SKM-1 treated with dmso at 0.1 percent for 144 hours (cell line): ENCODE results near the gene YBX1.
"Not testable (repeated sequence)": the region's sequence is repeated elsewhere in the genome, so short reads cannot be mapped to it uniquely, and the experiment has no call there.

Experiments
- DNase-seq: peaks from one replicate; lab custom pipeline; 2025; ENCODE audit not compliant: unreplicated experiment; lab: John Stamatoyannopoulos, UW

Gene YBX1

DNA sequence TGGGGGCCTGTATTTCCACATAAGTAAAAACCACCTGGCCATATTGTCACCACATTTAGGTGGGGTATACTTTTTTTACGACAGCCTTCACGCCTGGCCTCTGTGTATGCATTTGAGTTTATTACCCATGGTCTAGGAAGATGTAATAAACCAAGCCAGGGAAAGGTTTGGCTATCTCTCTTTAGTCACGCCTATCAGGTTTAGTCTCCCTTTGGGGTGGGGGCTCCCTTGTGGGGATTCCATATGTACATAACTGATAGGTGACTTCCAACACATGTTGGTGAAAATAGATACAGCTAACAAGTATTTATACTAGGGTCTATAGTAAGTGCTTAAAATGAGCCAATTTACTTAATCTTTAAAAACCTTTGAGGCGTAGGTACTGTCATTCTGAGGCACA, 4.2 kb downstream of the YBX1 start:
- DNase-seq = no peak

DNA sequence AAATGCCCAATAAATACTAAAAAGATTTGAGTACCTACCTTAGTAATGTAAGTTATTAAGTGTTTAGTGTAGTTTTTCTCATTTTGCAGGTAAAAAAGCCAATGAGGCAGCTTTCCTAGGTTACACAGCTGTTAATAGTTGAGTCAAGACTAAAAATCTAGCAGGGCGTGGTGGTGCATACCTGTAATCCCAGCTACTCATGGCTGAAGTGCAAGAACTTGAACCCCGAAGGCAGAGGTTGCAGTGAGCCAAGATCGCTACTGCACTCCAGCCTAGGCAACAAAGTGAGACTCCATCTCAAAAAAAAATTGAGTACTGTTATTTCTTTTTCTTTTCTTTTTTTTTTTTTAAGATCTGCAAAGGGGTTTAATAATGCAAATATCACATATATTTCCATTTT, 7.7 kb downstream of the YBX1 start:
- no peak for DNase-seq

DNA sequence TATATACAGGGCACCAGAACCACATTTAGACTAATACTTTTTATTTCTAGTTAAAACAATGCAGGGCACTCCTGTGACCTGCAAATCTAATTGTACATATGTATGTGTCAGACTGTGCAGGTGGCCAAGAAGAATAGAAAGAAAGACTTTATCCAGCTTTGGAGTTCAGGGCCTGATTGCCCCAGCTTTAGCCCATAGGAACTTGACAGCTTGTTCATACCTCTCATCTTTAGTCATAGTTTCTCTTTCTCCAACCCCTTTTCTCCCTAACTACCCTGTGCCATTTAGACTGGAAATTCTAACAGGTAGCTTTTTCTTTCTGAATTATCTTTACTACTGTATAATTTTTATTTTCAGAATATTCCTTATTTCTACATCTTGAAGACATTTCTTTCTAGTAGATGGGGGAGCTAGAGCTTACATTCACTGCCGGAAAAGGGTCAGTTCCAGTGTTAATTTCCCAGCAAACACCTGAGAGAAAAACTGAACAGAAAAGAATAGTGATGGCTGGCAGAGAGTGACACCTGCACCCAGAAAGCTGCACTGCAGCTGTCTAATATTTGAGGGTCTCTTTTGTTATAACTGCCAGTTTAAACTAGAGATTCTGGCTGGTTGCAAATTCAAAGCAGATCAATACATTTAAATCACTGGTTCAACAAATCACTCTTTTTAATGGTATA, 8.4 kb downstream of the YBX1 start:
- DNase-seq = no peak

DNA sequence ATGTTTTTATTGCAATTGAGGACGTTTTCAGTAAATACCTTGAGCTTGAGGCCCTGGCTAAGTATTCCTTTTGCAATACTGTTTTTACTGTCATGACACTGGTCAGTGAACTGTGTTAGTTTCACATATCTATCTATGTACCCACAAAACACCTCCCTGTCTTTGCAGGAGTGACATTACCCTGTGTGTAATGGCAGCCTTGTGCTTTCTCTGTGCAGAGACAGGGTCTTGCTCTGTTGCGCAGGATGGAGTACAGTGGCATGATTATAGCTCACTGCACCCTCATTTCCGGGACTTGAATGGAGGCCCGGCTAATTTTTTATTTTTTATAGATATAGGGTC, 8.9 kb downstream of the YBX1 start:
- no peak for DNase-seq

DNA sequence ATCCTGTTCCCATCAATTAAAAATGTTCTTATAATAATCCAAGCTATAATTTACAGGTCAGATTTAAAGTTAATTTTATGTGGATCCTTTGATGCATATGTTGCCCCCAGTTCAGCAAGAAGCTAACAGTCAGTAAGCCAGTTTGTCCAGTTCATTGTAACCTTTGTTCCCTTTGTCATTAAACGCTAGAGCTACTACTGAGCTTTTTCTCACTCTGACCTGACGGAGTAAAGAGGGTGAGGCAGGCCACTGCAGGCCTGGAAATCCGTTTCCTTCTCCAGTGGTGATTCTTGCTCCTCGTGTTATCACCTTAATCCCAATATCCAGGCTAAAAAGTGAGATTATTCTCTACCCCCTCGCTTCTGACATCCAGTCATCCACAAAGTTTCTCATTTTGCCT, 10.2 kb downstream of the YBX1 start:
- DNase-seq = no peak

DNA sequence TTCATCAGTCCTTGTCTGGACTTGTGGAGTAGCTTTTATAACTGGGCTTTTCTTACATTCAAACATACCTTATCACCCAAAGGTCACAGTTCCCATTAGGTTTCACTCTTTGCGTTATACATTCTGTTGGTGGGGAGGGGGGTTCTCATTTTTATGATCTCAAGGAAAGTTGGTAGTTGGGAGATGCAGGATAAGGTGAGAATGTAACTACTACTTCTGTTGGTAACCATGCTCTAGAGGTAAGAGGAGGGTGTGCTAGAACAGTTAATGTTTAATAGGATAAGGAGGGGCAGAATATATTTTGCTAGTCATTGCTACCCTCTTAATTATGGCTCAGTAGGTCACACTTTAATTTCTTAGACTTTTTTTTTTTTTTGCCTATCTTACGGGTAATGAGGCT, 10.7 kb downstream of the YBX1 start:
- DNase-seq = no peak

DNA sequence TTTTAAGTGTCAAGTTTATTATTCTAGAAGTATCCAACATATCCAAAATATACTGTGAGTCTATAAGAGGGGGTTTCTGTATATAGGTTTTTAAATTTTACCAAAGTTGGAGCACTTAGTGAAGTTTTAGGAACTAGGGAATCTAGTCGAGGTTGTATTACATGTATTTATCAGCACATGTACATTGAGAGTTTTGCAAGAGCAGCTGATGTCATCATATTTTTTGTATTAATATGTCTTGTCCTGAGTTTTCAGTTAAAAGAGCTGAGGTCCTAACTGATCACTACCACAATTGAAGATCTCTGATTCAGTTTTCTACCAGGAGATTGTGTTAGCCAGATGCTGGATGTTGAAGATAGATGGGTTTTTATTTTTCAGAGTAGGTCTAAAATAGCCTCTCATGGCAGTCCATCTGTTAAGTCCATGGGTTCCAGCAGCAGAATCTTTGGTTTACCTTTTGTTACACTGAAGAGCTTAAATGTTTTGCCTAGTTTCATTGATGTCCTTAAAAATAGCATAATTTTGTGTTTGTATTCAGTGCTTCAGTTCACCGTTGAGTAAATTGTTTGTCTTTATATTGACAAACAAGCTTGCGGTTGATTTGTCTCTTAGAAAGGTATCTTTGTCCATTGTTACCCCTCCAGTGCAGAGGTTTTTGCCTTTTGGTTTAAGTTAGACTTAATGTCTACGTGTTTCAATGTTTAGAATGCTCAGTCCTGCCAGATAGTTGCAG, 16.0 kb downstream of the YBX1 start:
- no peak for DNase-seq

DNA sequence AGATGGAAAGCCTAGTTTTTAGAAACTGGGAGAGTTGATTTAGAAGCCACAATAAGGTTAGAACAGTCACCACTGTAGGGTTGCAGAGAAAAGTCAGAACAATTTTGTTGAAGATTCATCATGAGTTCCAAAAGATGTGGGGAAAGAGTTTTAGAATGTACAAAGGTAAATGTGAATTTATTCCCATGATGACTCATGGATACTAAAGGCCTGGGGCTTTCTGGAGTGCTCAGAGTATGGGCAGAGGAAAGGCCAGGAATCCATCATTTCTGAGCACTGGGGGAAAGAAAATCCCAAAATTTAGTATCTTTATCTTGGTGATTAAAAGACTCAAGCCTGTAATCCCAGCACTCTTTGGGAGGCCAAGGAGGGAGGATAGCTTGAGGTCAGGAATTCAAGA, 17.8 kb downstream of the YBX1 start:
- DNase-seq = no peak

DNA sequence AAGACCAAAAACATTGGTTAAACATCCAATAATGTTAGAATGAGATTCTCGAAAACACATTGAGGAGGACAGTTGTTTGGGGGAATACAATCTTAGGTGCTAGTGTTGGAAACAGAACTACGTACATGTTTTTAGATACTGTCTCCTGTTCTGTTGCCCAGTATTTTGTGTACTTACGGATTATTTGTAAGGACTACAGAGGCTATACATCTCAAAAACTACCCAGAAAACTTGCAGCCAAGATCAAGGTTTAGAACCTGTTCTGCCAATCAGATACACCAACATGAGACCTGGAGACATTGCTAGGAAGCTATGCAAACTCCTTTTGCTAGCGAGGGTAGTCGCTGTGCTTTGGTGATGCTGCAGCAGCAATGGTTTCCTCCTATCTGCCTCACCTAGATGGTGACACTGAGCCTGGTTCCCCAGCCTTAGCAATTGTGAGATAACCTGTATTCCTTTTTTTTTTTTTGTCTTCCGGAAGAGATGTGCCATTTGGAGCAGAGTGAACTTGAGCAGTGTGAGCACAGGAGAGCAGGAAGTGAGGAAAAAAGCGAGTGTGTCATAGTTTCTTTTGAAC, 21.8 kb downstream of the YBX1 start:
- DNase-seq = no peak

DNA sequence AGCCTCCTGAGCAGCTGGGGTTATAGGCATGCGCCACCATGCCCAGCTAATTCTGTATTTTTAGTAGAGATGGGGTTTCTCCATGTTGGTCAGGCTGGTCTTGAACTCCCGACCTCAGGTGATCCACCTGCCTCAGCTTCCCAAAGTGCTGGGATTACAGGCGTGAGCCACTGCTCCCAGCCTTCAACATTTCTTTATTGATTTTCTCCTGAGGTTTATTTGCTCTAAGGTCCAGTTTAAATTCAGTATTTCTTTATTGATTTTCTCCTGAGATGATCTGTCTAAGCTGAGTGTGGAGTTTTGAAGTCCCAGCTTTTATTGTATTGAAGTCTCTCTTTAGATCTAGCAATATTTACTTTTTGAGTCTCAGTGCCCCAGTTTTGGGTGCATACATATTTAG, 30.6 kb downstream of the YBX1 start:
- not testable (repeated sequence) for DNase-seq

DNA sequence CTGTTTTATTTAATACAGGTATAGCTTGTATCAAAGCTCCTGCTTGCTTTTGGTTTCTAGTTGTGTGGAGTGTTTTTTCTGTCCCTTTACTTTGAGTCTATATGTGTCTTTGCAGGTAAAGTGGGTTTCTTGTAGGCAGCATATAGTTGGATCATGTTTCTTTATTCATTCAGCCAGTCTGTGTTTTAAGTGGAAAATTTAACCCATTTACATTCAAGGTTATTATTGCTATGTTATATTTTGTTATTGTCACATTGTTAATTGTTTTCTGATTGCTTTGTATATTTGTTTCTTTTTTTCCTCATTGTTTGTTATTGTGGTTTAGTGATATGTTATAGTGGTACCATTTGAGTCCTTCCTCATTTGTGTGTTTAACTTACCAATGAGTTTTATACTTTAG, 31.1 kb downstream of the YBX1 start:
- no peak for DNase-seq

DNA sequence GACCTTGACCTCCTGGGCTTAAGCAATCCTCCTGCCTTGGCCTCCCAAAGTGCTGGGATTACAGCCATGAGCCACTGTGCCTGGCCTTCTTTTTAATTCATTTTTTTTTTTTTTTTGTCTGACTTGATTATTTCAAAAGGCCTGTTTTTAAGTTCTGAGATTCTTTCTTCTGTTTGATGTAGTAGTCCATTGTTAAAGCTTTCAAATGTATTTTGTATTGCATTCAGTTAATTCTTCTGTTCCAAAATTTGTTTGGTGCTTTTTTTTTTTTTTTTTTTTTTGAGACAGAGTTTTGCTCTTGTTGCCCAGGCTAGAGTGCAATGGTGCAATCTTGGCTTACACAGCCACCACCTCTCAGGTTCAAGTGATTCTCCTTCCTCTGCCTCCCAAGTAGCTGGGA, 32.2 kb downstream of the YBX1 start:
- not testable (repeated sequence) for DNase-seq

DNA sequence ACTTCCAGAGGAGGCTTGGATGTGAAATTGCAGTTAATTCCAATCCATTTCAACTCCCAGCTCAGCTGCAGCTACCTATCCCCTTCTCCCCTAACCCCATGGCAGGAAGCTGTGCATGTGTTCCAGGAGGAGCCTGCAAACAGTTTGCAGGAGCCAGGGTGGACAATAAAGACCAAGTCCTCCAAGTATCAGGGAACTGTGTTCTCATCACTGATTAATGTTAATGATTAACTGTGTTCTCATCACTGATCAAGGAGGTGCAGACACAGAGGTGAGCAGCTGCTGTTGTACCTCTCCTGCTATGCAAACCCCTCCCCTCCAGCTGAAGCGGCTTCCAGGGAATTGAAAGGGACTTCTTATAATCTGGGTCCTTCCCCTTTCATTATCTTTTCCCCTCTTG, 38.6 kb downstream of the YBX1 start:
- no peak for DNase-seq

DNA sequence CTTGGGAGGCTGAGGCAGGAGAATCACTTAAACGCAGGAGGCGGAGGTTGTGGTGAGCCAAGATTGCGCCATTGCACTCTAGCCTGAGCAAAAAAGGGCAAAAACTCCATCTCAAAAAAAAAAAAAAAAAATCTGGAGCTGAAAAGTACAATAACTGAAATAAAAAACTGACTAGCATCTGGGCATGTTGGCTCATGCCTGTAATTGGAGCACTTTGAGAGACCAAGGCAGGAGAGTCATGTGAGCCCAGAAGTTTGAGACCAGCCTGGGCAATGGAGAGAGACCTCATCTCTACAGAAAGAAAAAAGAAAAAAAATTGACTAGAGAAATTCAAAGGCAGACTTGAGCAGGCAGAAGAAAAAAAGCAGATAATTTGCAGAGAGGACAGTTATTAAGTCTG, 39.7 kb downstream of the YBX1 start:
- no peak for DNase-seq

DNA sequence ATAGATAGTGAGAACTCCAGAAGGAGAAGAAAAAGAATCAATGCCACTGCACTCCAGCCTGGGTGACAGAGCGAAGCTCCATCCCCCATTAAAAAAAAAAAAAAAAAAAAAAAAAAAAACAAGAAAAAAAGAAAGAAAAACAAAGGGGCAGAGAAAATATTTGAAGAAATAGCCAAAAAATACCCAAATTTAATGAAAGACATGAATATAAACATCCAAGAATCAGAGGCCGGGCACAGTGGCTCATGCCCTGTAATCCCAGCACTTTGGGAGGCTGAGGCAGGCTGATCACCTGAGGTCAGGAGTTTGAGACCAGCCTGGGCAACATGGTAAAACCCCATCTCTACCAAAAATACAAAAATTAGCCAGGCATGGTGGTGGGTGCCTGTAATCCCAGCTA, 40.2 kb downstream of the YBX1 start:
- not testable (repeated sequence) for DNase-seq

DNA sequence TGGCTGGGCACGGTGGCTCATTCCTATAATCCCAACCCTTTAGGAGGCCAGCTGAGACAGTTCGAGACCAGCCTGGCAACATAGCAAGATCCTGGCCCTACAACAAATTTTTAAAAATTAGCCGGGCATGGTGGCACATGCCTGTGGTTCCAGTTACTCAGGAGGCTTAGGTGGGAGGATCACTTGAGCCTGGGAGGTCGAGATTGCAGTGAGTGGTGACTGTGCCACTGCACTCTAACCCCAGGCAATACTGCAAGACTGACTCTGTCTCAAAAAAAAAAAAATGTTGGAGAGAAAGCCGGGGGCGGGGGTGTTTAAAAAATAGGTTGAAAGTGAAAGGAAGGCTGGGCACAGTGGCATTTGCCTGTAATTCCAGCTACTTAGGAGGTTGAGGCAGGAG, 41.3 kb downstream of the YBX1 start:
- no peak for DNase-seq

DNA sequence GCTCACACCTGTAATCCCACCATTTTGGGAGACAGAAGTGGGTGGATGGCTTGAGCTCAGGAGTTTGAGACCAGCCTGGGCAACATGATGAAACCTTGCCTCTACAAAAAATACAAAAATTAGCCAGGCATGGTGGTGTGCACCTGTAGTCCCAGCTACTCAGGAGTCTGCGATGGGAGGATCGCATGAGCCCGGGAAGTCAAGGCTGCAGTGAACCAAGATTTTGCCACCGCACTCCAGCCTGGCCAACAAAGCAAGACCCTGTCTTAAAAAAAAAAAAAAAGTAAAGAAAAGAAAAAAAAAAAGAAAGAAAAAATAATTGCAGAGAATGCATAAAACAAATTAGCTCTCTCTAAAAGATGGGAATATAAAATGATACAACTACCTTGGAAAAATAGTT, 43.6 kb downstream of the YBX1 start:
- not testable (repeated sequence) for DNase-seq

DNA sequence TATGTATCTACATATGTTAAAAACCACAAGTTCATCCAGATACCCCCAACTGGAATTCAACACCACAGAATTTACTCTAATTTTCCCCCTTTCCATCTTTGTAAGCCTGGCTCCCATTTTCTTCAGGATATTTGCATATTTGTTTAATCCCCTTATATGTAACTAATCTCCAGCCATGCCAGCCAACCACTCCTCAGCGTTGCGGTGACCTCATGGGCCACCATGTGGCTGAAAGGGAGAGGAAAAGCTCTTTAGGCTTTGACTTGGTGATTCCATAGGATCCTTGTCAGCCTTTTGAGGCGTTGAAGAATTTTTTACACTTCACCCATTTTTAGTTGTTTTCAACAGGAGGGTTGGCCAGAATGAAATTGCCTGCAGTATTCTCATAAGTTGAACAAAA, 47.8 kb downstream of the YBX1 start:
- no peak for DNase-seq

DNA sequence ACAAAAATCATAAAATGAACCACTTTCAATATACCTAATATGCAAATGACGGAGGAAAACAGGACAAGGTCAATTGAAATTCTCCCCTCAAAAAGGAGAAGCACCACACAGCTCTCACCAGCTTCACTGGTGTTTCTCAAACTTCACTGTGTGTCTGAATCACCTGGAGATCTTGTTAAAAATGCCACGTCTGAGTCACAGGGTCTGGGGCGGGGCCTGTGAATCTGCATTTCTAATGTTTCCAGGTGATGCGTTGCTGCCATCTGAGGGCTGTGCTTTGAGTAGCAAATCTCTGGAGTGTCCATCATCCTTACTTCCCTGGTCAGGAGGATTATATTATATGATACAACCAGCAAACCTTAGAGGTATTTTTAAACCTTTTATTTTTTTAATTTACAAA, 48.8 kb downstream of the YBX1 start:
- no peak for DNase-seq

DNA sequence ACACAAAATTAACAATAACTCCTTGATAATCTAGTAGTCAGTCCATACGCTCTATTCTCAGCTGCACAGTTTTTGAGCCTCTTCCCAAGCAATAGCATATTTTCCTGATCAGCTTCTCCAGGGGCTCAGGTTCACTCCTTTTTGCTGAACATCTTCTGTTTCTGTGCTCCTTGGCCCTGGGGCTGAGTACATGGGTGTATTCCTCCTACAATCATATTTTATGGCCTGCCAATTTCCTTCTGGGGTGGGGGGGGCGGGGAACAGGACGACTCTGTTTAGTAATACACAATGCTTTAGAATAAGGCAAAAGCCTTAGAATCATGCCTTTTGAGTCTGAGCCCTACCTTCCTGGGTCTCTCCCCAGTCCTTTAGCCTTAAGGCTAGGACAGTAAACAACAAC, 49.4 kb downstream of the YBX1 start:
- DNase-seq = no peak

DNA sequence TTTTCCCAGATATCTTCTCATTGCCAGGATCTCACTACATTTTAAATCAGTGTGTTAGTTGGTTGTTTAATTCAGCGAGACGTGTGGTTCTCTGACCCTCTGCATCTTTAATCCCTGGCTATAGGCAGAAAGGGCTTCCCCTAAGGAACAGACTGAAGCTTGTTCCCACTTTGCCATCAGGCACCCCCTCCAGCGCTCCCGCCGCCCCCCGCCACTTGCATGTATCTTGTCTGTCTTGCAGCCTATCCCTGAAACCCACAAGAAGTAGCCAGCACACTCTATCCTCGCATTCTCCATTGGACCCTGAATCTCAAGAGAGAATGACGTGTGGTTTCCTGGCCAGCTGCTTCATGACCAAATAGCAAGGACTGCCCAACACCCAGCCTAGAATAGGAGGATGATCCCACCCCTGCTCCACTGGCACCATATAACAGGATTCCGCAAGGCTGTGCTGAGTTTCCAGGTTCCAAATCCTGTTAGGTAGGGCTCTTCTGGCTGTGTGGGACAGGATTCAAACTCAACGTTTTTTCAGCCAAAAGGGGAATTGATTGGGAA, 50.0 kb downstream of the YBX1 start:
- no peak for DNase-seq

DNA sequence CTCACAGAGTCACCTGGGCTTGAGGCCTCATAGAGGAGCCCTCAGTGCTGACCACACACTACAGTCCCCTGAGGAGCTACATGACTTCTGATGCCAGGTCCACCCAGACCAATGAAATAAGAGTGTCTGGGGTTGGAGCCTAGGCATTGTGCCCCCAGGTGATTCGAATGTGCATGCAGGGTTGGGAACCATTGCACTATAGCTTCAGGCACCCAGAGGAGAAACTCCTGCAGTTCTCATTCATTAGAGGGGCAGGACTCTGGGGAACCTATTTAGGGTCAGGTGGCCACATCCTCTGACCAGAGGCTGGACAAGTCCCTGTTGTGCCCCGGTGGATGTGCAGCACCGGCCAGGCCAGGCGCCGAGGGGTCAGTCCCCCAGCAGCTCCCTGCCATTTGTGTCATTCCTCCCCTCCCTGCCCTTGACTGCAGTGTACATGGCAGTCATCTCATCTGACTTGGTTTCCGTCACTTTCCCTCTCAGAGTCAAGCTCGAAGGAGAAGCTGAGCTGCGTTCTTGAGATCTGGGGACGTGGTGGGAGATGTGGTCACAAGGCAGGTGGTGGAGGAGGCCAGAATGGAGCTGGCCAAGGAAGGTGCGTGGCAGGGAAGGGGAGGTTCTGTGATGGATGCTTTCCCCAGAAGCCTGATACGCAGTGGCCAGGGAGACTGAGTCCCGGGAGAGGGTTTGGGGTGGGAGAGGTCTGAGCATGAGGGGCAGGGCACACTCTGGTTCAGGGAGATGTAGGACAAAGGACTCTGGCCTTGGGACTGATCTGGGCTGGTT, 51.4 kb downstream of the YBX1 start:
- DNase-seq = no peak
